ENCODE results near the gene MEGF8.

GRCh38 chr19:42401365-42402303 is 76.2 kb downstream of the MEGF8 start:
- TF ChIP-seq, protein P1, sequence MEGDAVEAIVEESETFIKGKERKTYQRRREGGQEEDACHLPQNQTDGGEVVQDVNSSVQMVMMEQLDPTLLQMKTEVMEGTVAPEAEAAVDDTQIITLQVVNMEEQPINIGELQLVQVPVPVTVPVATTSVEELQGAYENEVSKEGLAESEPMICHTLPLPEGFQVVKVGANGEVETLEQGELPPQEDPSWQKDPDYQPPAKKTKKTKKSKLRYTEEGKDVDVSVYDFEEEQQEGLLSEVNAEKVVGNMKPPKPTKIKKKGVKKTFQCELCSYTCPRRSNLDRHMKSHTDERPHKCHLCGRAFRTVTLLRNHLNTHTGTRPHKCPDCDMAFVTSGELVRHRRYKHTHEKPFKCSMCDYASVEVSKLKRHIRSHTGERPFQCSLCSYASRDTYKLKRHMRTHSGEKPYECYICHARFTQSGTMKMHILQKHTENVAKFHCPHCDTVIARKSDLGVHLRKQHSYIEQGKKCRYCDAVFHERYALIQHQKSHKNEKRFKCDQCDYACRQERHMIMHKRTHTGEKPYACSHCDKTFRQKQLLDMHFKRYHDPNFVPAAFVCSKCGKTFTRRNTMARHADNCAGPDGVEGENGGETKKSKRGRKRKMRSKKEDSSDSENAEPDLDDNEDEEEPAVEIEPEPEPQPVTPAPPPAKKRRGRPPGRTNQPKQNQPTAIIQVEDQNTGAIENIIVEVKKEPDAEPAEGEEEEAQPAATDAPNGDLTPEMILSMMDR (IDR thresholded peaks at IDR 0.05) = peak; percentile 69 to 71
- no peak for TF ChIP-seq POLR2A (IDR thresholded peaks at IDR 0.05)

Data from suprapubic skin (tissue), 3 donors.